GM23248 (cell line): ENCODE measurements around the gene FAM20B.

ENCODE experiments used
- EZH2 ChIP-seq: fragments of 200-600 bp; sonication (generic); IDR thresholded peaks from 2 replicates; pipeline ENCODE4 v1.6.1; 2018; ENCODE audit warnings: antibody characterized with exemption, mild to moderate bottlenecking; ENCODE audit not compliant: insufficient read depth, poor library complexity, severe bottlenecking
- EZH2phosphoT487 ChIP-seq: fragments of 200-600 bp; sonication (generic); IDR thresholded peaks from 2 replicates; pipeline ENCODE4 v1.6.1; 2018; ENCODE audit warnings: antibody characterized with exemption, moderate library complexity, mild to moderate bottlenecking, low read depth; ENCODE audit not compliant: insufficient read depth

DNA sequence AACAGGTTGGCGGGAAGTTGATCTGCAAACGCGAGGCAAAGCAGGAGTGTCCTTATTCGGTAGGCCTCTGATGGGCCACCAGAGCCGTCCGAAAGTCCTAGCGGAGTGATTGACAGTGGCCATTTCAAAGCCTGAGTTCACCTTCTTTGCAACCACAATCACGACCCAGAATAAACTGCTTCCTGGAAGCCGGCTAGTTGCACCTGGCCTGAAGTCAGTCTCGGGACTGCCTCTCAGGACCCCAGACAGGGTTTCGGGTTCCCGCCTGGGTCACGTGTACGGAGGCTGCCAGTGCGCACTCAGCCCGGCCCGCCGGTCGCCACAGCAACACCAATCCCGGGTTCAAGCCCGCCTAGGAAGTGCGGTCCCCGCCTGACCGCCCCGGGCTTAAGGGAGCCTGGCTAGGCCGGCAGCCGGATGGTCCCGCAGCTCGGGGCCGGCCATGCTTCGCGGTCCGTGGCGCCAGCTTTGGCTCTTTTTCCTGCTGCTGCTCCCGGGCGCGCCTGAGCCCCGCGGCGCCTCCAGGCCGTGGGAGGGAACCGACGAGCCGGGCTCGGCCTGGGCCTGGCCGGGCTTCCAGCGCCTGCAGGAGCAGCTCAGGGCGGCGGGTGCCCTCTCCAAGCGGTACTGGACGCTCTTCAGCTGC, 56.1 kb downstream of the FAM20B start, which contains the start of gene TOR3A:
- no peak for TF ChIP-seq EZH2phosphoT487
- no peak for TF ChIP-seq EZH2
